Stimulated activated CD8-positive, alpha-beta memory T cell treated with anti-CD3 and anti-CD28 coated beads, Interleukin-15, amount 100 ng/mL, for 1 hour (primary cell): ENCODE results near the gene ARMC10.
"Not testable (repeated sequence)": the region's sequence is repeated elsewhere in the genome, so short reads cannot be mapped to it uniquely, and the experiment has no call there.

Experiments used
- DNase-seq: peaks from one replicate; pipeline ENCODE4 v3.0.0-alpha.2; 2020; ENCODE audit warnings: low read depth

Gene ARMC10

DNA sequence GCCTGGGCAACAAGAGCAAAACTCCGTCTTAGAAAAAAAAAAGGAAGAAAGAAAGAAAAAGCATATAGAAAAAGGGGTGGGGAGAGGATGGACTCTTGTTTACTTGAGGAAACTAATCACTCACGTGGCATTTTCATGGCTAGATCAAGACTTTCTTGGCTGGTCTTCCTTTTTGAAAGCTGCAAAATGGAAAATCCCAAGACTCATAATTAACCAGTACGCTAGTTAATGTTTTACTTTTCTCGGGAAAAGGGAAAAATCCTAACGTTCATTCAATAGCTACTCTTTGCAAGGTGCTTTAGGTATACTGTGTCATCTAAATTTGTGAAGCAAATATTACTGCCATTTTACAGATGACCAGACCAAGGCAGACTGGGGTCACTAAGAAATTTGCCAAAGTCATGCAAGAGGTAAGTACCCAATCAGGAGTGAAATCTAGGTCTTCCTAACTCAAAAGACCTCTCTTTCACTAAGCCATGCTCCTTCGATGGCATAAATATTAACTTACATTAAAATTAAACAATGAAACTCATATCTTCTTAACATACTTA lies 49.6 kb downstream of the ARMC10 start:
- no peak for DNase-seq

GRCh38 chr7:103127006-103127405 lies 52.1 kb downstream of the ARMC10 start:
- no peak for DNase-seq

GRCh38 chr7:103129702-103130549 lies 55.0 kb downstream of the ARMC10 start:
- no peak for DNase-seq

DNA sequence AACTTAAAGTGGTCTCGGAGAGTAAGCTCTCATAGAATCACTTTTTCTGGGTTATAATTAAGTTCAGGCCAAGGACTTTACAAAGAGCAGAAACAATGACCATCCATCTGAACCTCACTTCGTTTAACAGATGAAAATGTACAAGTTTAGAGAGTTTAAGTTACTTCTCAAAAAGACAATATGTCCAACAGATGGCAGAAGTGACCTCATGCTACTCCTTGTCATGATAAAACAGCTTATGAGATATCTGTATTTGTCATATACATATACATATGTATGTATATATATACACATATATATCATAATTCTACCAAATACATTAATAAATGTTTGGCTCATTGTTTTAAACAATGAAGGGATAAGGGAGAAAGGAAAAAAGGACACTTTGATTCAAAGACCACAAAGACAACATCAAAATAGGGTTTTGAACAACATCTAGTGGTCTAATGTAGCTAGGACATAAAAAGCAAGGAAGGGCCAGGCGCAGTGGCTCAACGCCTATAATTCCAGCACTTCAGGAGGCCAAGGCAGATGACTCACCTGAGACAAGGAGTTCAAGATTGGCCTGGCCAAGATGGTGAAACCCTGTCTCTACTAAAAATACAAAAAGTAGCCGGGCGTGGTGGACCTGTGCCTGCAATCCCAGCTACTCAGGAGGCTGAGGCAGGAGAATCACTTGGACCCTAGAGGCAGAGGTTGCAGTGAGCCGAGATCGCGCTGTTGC lies 56.1 kb downstream of the ARMC10 start:
- no peak for DNase-seq

GRCh38 chr7:103132995-103133688 lies 58.2 kb downstream of the ARMC10 start:
- no peak for DNase-seq

DNA sequence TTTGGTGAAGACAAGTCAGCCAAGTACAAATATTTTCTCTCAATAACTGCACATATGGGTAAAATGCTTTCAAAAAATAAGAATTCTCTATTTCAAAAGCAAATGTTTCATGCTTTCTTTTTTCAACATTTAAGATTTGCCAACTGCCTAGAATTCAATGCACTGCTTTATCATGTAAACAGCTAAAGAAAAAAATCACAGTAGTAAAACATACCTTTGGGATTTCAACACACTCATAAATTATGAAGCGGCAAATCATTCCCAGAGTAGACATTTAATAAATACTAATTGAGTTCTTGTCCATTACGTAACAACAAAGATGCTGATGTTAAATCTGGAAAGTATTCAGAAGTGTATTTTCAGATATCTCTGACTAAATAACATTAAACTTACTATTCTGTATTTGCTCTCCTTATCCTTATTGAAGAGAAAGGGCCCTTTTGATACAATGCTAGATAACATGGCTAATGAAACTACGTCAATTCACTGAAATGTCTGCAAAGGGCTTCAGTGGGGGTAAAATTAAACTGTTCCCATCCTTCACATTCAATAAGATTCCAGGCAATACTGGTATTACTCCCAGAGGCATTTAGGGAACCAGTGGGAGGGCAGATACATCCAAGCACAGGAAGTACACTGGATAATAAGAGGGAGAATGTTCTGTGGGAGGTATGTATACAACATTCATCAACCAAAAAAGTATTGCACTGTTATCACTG lies 60.1 kb downstream of the ARMC10 start:
- DNase-seq, result no peak

DNA sequence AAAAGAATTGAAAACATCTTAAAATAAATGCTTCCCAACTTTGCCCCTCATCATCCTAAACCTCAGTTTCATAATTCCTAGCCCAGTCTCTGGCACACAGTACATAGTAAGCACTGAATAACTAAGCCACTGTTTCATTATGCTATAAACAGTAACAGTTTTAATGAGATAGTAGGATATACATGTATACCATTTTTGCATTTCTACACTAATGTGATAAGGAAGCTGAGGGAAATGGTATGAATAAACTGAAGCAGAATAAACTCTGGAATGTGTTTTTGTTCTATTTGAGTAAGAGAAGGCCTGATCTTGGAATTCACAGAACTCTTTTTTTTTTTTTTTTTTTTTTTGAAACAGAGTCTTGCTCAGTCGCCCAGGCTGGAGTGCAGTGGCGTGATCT lies 65.1 kb downstream of the ARMC10 start:
- no peak for DNase-seq

DNA sequence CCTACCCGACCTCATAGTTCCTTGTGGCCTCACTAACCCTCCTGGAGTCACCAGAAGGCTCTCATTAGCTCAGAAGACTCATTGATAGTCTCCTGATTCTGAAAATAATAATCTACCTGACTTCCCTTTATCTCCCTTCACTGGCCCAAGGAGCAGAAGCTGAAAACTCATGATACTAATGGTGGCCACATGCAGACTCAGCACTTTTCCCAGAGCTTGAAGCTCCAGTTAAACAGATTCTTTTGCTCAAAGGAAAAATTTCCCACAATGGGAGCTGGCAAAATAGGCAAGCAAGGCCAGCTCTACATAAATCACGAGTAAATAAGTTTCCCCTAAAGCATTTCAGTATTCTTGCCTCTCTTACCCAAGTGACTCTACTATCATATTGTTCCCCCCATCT lies 65.7 kb downstream of the ARMC10 start:
- no peak for DNase-seq

- no peak for DNase-seq
These were observed 66.9 kb downstream of the ARMC10 start for GRCh38 chr7:103141753-103142404.

DNA sequence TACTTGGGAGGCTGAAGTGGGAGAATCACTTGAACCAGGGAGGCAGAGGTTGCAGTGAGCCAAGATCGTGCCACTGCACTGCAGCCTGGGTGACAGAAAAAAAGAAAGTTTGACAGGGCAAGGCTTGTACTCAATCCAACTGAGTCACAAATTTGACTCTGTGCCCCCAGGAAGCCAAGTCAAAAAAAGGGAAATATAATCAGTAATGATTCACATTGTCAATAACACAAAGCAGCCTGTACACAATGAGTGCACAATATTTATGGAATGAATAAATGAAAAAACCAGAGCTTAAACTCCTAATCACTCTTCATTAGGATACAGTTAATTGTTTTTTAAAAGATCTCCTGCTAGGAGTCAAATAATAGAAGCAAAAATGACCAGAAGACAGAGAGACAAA lies 67.6 kb downstream of the ARMC10 start:
- DNase-seq, result no peak

- no peak for DNase-seq
These were observed 68.9 kb downstream of the ARMC10 start for GRCh38 chr7:103143868-103144267.

DNA sequence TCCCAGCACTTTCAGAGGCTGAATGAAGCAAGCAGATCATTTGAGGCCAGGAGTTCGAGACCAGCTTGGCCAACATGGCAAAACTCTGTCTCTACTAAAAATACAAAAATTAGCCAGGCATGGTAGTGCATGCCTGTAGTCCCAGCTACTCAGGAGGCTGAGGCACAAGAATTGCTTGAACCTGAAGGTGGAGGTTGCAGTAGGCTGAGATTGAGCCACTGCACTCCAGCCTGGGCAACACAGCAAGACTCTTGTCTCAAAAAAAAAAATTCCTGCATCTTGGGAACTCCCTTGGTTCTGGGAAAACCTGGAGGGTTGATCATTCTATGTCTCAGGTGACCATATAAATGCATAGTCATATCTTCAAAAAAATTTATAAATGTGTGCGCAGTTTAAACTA lies 69.8 kb downstream of the ARMC10 start:
- not testable (repeated sequence) for DNase-seq

DNA sequence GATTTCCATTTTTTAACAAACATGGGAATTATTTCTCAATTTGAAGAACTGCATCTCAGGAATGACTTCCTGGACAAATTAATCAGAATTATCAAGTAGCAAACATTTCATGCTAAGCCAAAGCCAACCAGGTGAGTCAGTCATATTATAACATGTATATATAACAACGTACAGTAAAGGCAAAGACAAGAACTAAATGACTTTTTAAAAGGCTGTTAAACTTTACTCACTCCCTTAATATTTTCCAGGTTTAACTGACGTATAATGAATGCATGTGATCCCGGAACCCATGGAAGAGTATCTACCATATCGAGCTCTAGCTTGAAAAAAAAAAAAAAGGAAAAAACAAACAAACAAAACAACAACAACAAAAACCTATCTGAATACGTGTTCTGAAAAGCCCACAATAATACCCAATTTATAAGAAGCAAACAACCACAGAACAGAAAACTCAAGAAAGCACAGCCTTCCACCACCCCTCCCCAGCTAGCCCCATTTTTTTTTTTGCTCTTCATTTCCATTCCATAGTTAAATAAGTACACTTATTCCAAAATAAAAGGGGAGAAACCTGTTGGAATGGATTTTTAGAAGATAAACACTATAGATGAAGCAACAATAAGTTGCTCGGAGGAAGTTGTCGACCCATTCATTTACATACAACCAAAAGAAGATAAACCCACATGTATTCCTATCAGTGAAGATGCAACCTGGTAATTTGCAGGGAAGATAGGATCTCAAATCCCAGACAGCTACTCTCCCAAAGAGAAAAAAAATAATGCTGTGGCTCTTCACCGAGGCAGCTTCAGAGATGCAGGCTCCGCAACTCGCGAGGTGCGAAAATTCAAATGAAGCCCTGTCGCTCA lies 73.4 kb downstream of the ARMC10 start:
- no peak for DNase-seq
